Measurements from ENCODE around the gene KLHL3.
A peak's percentile ranks its signal among the peaks of the same experiment; 100 is the strongest.

Gene KLHL3

GRCh38 chr5:137708062-137708461 is 27.8 kb downstream of the KLHL3 start:
- no peak for DNase-seq (ENCODE audit: low read depth)

GRCh38 chr5:137706841-137707240 is 29.0 kb downstream of the KLHL3 start:
- no peak for DNase-seq (ENCODE audit: low read depth)

GRCh38 chr5:137705106-137705505 is 30.8 kb downstream of the KLHL3 start:
- no peak for DNase-seq (ENCODE audit: low read depth)

- DNase-seq (ENCODE audit: low read depth) = no peak
Measured at GRCh38 chr5:137703565-137703964, 32.3 kb downstream of the KLHL3 start.

- no peak for DNase-seq (ENCODE audit: low read depth)
Measured at GRCh38 chr5:137700282-137700680, 35.6 kb downstream of the KLHL3 start.

- DNase-seq (ENCODE audit: low read depth) = no peak
Measured at GRCh38 chr5:137699336-137700281, 36.3 kb downstream of the KLHL3 start.

GRCh38 chr5:137696481-137696880 is 39.4 kb downstream of the KLHL3 start:
- peak; percentile 57 for DNase-seq (ENCODE audit: low read depth)

- no peak for DNase-seq (ENCODE audit: low read depth)
Measured at GRCh38 chr5:137695651-137696428, 40.0 kb downstream of the KLHL3 start.

GRCh38 chr5:137693951-137694721 is 41.8 kb downstream of the KLHL3 start:
- no peak for DNase-seq (ENCODE audit: low read depth)

- DNase-seq (ENCODE audit: low read depth) = no peak
Measured at GRCh38 chr5:137693307-137693950, 42.5 kb downstream of the KLHL3 start.

- DNase-seq (ENCODE audit: low read depth) = no peak
Measured at GRCh38 chr5:137689306-137689705, 46.6 kb downstream of the KLHL3 start.

GRCh38 chr5:137688210-137688840 is 47.6 kb downstream of the KLHL3 start:
- no peak for DNase-seq (ENCODE audit: low read depth)

- no peak for DNase-seq (ENCODE audit: low read depth)
Measured at GRCh38 chr5:137684761-137685160, 51.1 kb downstream of the KLHL3 start.

GRCh38 chr5:137681191-137681590 is 54.7 kb downstream of the KLHL3 start:
- DNase-seq (ENCODE audit: low read depth) = no peak

GRCh38 chr5:137679910-137680309 is 56.0 kb downstream of the KLHL3 start:
- DNase-seq (ENCODE audit: low read depth) = no peak

GRCh38 chr5:137679195-137679594 is 56.7 kb downstream of the KLHL3 start:
- DNase-seq (ENCODE audit: low read depth) = no peak

- DNase-seq (ENCODE audit: low read depth) = no peak
Measured at GRCh38 chr5:137672881-137673280, 63.0 kb downstream of the KLHL3 start.

GRCh38 chr5:137672001-137672400 is 63.9 kb downstream of the KLHL3 start:
- no peak for DNase-seq (ENCODE audit: low read depth)

- no peak for DNase-seq (ENCODE audit: low read depth)
Measured at GRCh38 chr5:137669811-137670210, 66.1 kb downstream of the KLHL3 start.

- no peak for DNase-seq (ENCODE audit: low read depth)
Measured at GRCh38 chr5:137668637-137669036, 67.3 kb downstream of the KLHL3 start.

GRCh38 chr5:137667341-137667740 is 68.5 kb downstream of the KLHL3 start:
- DNase-seq (ENCODE audit: low read depth) = no peak
